Measurements from ENCODE around the gene CDKL1. TPM values are rescaled to one million over a fixed set of nuclear protein-coding genes. Genes with fewer than 3 reads are reported as not detected.

CDKL1 gene
- total and polyA plus RNA-seq, 2 donors (not counting 1 experiment from before 2014, with no cell fraction given) = 5.3 to 7.9 TPM

- Mint-ChIP-seq H3K27me3 (no peaks in the 10 kb centered on the region), H3K4me1 (no peaks in the 10 kb centered on the region), H3K9me3 (ENCODE audit: insufficient read depth) (no peaks in the 10 kb centered on the region), H3K27ac (no peak overlapping the region), H3K4me3 (no peak overlapping the region)
- no peak for TF ChIP-seq EZH2 (IDR thresholded peaks at IDR 0.05; ENCODE audit: borderline replicate concordance, insufficient read depth, low read depth, low read length, poor library complexity, severe bottlenecking)
- TF ChIP-seq, protein P1, sequence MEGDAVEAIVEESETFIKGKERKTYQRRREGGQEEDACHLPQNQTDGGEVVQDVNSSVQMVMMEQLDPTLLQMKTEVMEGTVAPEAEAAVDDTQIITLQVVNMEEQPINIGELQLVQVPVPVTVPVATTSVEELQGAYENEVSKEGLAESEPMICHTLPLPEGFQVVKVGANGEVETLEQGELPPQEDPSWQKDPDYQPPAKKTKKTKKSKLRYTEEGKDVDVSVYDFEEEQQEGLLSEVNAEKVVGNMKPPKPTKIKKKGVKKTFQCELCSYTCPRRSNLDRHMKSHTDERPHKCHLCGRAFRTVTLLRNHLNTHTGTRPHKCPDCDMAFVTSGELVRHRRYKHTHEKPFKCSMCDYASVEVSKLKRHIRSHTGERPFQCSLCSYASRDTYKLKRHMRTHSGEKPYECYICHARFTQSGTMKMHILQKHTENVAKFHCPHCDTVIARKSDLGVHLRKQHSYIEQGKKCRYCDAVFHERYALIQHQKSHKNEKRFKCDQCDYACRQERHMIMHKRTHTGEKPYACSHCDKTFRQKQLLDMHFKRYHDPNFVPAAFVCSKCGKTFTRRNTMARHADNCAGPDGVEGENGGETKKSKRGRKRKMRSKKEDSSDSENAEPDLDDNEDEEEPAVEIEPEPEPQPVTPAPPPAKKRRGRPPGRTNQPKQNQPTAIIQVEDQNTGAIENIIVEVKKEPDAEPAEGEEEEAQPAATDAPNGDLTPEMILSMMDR (IDR thresholded peaks at IDR 0.05) = no peak
- H3K79me2 ChIP-seq (ENCODE audit: control insufficient read depth, insufficient read depth, low read length) = no peaks in the 10 kb centered on the region
- ChIA-PET CTCF (no interaction called here), POLR2A (no interaction called here)
- no peak overlapping the region for H3K4me3 ChIP-seq (ENCODE audit: control extremely low read depth in 1 of 5, extremely low read depth in 1 of 5, insufficient read depth in 1 of 5, low read depth in 2 of 5, low read length in 4 of 5)
- H3K4me2 ChIP-seq (replicated peaks; ENCODE audit: low read depth, low read length, poor library complexity, severe bottlenecking) = no peak overlapping the region
- H4K20me1 ChIP-seq (ENCODE audit: control insufficient read depth, insufficient read depth, low read length, poor library complexity, severe bottlenecking) = no peaks in the 10 kb centered on the region
- peaks cover 0 to 6% (median 2%) of the 10 kb centered on the region in 3 donors for H3K9me3 ChIP-seq (ENCODE audit: control extremely low read depth in 1 of 3, control insufficient read depth in 2 of 3, insufficient read depth in 1 of 3, low read length in 2 of 3)
- no peak overlapping the region for H2AFZ ChIP-seq (ENCODE audit: insufficient read depth, low read depth, low read length, poor library complexity, severe bottlenecking)
- ATAC-seq (ENCODE audit: low read depth) (no peak), DNase-seq (no peak)
- intact Hi-C loops (cut with micrococcal nuclease) = no loop called here
- H3K36me3 ChIP-seq (replicated peaks in 1 of 2; ENCODE audit: control extremely low read depth in 1 of 2, control insufficient read depth in 1 of 2, extremely low read depth in 1 of 2, insufficient read depth in 2 of 2, low read length in 1 of 2) = peaks cover 15 to 39% of the 10 kb centered on the region in 2 experiments
- H3K4me1 ChIP-seq (ENCODE audit: control insufficient read depth in 2 of 2, insufficient read depth in 2 of 2, low read length in 2 of 2) = no peaks in the 10 kb centered on the region
- H3K27ac ChIP-seq (ENCODE audit: low read length in 2 of 2) = no peak overlapping the region
- no peak overlapping the region for H3K9ac ChIP-seq (ENCODE audit: low read length)
- no CpG with 5 or more reads among the region's 1 CpG for WGBS (ENCODE audit: insufficient coverage)
- no peaks in the 10 kb centered on the region for H3K27me3 ChIP-seq (replicated peaks in 1 of 4; ENCODE audit: control extremely low read depth in 1 of 4, control insufficient read depth in 3 of 4, insufficient read depth in 4 of 4, low read length in 3 of 4)
Measured at GRCh38 chr14:50432131-50432530, 35.5 kb upstream of the CDKL1 start.

GRCh38 chr14:50425816-50426215, 29.1 kb upstream of the CDKL1 start:
- intact Hi-C loops (cut with micrococcal nuclease) = no loop called here
- H3K9me3 Mint-ChIP-seq (ENCODE audit: insufficient read depth) = no peaks in the 10 kb centered on the region
- no CpG with 5 or more reads among the region's 3 CpGs for WGBS (ENCODE audit: insufficient coverage)
- no peaks in the 10 kb centered on the region for H3K27me3 Mint-ChIP-seq
- Histone ChIP-seq H3K36me3 (replicated peaks in 1 of 2; ENCODE audit: control extremely low read depth in 1 of 2, control insufficient read depth in 1 of 2, extremely low read depth in 1 of 2, insufficient read depth in 2 of 2, low read length in 1 of 2) (peaks cover 7 to 22% of the 10 kb centered on the region in 2 experiments), H3K9ac (ENCODE audit: low read length) (no peak overlapping the region), H3K4me2 (replicated peaks; ENCODE audit: low read depth, low read length, poor library complexity, severe bottlenecking) (no peak overlapping the region), H4K20me1 (ENCODE audit: control insufficient read depth, insufficient read depth, low read length, poor library complexity, severe bottlenecking) (no peaks in the 10 kb centered on the region), H3K4me3 (ENCODE audit: control extremely low read depth in 1 of 5, extremely low read depth in 1 of 5, insufficient read depth in 1 of 5, low read depth in 2 of 5, low read length in 4 of 5) (no peak overlapping the region), H3K27ac (ENCODE audit: low read length in 2 of 2) (no peak overlapping the region), H2AFZ (ENCODE audit: insufficient read depth, low read depth, low read length, poor library complexity, severe bottlenecking) (no peak overlapping the region), H3K4me1 (ENCODE audit: control insufficient read depth in 2 of 2, insufficient read depth in 2 of 2, low read length in 2 of 2) (no peaks in the 10 kb centered on the region), H3K27me3 (replicated peaks in 1 of 4; ENCODE audit: control extremely low read depth in 1 of 4, control insufficient read depth in 3 of 4, insufficient read depth in 4 of 4, low read length in 3 of 4) (no peaks in the 10 kb centered on the region), H3K9me3 (ENCODE audit: control extremely low read depth in 1 of 3, control insufficient read depth in 2 of 3, insufficient read depth in 1 of 3, low read length in 2 of 3) (no peaks in the 10 kb centered on the region), H3K79me2 (ENCODE audit: control insufficient read depth, insufficient read depth, low read length) (no peaks in the 10 kb centered on the region)
- ChIA-PET POLR2A (no interaction called here), CTCF (no interaction called here)
- H3K4me1 Mint-ChIP-seq = peaks cover 2% of the 10 kb centered on the region
- no peak overlapping the region for H3K27ac Mint-ChIP-seq
- ATAC-seq (ENCODE audit: low read depth) = no peak
- no peak for TF ChIP-seq EZH2 (IDR thresholded peaks at IDR 0.05; ENCODE audit: borderline replicate concordance, insufficient read depth, low read depth, low read length, poor library complexity, severe bottlenecking)
- TF ChIP-seq, protein P1 (IDR thresholded peaks at IDR 0.05) = no peak
- no peak for DNase-seq
- no peak overlapping the region for H3K4me3 Mint-ChIP-seq
